Stimulated activated CD8-positive, alpha-beta memory T cell treated with anti-CD3 and anti-CD28 coated beads, Interleukin-4, amount 100 ng/mL, for 4 hours (primary cell): ENCODE measurements around the gene APBB2.
"Not testable (repeated sequence)": the region's sequence is repeated elsewhere in the genome, so short reads cannot be mapped to it uniquely, and the experiment has no call there.

Experiments used
- DNase-seq, 2 donors: peaks; one replicate each; pipeline ENCODE4 v3.0.0-alpha.2; 2020; ENCODE audit warnings: low read depth in 2 of 2, low spot score in 1 of 2

Gene APBB2

GRCh38 chr4:40951026-40951425 lies 263.3 kb downstream of the APBB2 start:
- no peak for DNase-seq

- no peak for DNase-seq
These were observed 264.8 kb downstream of the APBB2 start for GRCh38 chr4:40949358-40950100.

GRCh38 chr4:40948014-40948413 lies 266.3 kb downstream of the APBB2 start:
- no peak for DNase-seq

- DNase-seq, result no peak
These were observed 267.7 kb downstream of the APBB2 start for GRCh38 chr4:40946652-40947051.

DNA sequence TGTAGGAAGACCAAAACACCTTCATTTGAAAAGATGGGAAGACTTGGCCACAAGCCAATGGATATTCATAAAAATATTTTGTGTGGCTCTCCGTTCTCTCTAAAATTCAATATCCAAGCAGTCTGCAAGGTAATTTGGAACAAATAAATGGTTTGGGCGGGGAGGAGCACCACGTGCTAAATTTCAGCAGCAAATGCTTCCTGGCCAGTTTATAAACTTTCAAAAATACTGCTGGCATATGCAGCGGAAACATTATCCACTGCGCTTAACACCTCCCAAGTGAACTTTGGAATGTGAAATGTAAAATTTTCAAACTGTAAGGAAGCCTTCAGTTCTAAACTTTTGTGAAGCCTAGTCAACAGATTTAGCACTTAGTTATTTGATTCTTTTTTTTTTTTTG lies 273.6 kb downstream of the APBB2 start:
- no peak for DNase-seq

DNA sequence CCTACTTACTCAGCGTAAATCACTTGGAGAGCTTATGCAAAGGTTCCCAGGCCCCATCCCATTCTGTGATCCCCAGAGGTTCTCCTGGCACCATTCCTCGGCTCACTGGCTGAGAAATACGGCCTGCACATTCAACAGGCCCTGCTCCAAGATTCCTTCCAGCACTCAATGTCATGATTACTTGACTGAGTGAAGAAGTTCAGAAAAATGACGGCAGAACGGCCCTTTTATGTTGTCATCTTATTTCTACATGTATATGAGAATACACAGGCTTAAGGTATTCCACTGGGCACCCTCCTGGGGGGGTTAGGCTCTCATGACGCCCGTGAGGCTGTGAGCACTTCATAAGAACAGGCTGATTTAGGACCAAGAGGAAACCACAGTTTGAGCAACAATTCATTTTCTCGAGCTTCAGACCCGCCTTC lies 274.0 kb downstream of the APBB2 start:
- no peak for DNase-seq

- DNase-seq, result no peak
These were observed 274.5 kb downstream of the APBB2 start for GRCh38 chr4:40939856-40940255.

GRCh38 chr4:40938337-40938736 lies 276.0 kb downstream of the APBB2 start:
- DNase-seq, result no peak

DNA sequence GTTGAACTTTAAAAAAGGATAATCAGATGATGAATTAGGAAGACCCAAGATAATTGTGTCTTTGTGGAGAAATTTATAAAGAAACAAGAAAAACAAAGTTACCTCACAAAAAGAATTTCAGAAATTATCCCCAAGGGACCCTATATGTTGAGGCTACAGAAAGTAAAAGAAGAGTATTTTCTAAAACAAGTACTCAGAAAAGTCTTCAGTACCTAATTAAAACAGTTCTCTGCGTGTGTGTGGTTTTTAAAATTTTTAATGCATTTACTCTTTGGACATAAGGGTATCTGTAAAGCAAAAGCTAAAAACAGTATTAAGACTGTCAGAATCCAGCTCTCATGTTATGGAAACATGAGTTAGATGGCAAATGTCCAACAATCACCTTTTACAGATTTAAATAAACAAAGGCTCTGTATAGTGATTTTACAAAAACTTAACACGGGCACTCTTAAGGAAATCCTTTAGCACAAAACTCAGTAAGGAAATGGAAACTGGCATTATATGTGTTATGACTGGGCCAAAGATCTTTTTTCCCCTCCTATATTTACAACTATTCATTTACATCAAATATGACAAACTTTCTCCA lies 277.1 kb downstream of the APBB2 start:
- no peak for DNase-seq

DNA sequence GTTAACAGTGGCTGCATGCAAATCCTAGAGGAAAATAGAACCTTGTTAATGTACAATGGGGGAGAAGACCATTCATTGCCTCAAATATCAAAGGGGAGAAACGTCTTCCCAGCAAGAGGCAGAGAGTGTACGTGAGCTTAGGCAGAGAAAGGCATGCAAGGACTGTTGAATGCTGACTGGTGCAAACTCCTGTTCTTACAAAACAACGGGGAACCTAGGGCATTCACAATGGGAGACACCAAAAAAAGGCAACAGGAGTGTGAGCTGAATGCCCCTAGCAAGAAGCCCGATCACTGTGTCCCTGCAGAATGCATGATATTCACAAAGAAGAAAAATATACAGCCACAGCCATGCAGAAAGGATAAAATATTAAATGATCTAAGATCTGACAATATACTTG lies 279.7 kb downstream of the APBB2 start:
- DNase-seq, result no peak

DNA sequence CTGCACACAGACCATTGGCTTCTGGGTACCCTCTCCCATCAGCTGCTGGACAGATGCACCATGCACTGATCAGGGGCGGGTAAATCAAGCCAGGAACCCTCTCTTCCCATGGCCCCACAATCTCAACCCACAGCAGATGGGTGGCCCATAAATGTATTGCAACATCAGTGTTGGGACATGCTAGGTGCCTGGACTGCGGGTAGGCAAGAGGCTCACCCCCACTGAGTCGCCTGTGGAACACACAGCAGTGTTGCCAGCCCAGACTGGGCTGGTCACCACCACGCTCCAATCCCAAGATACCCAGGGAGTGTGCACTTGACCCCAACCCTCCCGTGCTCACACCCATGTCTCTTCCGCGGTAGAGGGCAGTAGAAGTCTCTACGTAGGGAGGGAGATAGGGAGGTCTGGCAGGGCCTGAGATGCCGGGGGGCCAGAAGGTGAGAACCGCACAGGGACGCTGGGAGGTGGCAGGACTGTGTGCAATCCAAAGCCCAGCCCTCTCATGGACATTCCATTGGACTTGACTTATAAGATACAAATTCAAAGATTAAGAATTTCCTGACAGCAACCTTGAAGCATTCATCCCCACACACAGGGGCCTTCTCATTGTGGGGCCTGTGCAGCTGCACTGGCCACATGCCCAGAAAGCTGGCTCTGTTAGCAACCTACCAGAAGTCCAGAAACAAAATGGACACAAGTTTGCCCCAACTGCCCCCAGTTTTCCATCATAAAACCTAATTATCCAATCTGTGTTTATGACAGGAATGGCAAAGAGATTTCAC lies 280.9 kb downstream of the APBB2 start:
- no peak for DNase-seq

DNA sequence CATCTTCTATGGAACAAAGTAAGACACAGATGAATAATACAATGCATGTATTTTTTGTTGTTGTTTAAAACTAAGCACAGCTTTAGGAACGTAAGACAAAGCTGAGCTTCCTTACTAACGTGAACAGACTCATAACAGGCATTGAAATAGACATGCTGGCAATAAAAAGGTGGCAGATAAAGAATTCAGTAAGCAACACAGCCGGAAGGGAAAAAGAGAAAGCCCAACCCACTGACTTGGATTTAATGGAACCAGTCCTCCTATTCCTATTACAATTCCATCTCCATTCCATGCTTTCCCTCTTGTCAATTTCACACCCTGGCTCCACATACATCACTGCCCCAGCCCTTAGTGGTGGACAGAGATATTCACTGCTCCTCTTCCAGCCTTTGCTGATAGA lies 282.5 kb downstream of the APBB2 start:
- no peak for DNase-seq

- no peak for DNase-seq
These were observed 283.1 kb downstream of the APBB2 start for GRCh38 chr4:40931238-40931637.

- no peak for DNase-seq
These were observed 287.3 kb downstream of the APBB2 start for GRCh38 chr4:40927074-40927473.

DNA sequence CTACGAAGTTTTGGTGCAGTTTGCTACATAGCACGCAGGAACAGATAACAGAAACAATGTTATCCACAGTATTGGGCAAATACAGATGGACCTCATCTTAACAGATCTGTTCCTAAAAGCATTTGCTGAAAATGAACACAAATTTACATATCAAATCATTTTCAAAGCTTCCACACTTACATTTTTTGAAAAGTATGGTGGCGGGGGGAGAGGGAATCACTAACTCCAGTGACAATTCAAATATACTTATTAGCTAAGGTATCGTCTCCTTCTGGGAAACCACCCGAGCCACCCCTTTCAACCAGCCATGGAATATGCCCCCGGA lies 289.6 kb downstream of the APBB2 start:
- no peak for DNase-seq

- DNase-seq, result peak; percentile 7 to 37
These were observed 290.1 kb downstream of the APBB2 start for GRCh38 chr4:40924096-40924792.

DNA sequence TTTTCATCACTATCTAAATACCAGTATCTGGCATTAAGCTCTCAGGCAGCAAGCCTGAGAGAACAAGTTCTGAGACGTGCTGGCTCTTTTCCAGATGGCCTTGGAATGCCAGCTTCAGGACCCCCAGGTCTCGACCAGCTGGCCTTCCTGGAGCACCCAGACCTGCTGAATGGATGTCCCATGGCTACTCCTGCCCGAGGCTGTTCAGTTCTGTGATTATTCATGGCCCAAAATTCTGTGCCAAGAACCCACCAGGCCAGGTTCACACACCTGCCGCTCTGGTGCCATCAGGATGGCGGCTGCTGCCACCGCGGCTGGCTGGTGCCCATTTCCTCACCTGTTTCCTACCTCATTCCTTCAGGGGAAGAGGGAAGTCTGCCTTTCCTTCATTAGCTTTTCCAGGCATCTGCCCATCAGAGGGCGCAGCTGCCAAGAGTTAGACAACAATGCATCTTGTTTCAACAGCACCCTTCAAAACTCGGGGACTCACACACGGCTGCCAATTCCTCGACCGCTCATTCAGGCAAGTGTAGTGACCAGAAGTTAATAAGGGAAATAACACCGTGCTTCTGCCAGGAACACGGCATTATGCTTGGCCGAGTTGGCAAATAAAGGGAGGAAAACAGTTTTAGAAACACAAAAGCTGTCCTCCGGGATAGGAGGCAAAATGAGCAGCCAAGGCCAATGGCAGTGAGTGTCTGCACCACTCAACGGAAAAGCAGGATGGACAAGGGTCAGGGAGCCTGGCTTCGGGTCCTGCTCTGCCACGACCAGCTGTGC lies 290.8 kb downstream of the APBB2 start:
- no peak for DNase-seq

- DNase-seq, result not testable (repeated sequence)
These were observed 294.4 kb downstream of the APBB2 start for GRCh38 chr4:40919976-40920375.

DNA sequence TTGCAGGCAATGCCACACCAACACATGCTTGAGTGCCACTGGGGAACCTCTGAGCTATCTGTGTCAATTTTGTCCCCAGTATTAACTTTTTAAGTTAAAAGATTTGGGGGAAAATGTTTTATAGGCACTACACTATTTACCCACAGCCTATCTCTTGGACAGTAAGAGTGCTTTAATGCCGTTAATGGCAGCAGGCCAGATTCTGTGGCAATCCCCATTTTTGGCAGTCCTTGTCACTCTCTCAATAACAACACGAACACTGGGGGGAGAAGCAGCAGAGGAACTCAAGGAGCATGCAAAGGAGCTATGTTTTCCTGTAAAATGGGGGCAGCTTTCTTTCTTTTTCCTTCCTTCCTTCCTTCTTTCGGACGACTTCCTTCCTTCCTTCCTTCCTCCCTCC lies 296.0 kb downstream of the APBB2 start:
- DNase-seq, result no peak

- DNase-seq, result no peak
These were observed 297.5 kb downstream of the APBB2 start for GRCh38 chr4:40916880-40917279.

DNA sequence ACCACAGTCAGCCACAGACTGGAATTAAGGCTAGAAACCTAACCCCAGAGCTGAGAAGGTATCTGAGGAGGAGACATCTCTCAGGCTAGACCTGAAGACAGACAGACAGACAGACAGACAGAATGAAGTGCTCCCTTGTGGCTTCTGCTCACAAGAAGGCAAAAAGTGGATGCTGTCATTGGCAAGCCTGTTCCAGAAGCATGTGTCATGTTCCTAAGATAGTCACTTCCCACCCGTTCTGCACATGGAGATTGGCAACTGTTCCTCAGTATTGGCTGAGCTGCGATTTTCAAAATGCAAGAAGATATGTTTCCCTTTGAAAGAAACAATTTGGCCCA lies 298.2 kb downstream of the APBB2 start:
- no peak for DNase-seq
